T47D (cell line): Measurements from ENCODE around the gene LRP11.
"Not testable (repeated sequence)": the region's sequence is repeated elsewhere in the genome, so short reads cannot be mapped to it uniquely, and the experiment has no call there.

Experiments used
- DNase-seq, 2 experiments: peaks; one replicate each; pipeline versions ENCODE4 v3.0.0 to v3.0.0-alpha.2; 2011 to 2012; ENCODE audit warnings: low read depth in 1 of 2, low spot score in 1 of 2
- JUND ChIP-seq: IDR thresholded peaks from 2 replicates; pipeline ENCODE4 v1.6.1; 2012; ENCODE audit warnings: low read depth
- in situ Hi-C: cut with HindIII; loops from 2 replicates; pipeline ENCODE4 v1.10.0; 2016; ENCODE audit warnings: low sequenced_read_pairs, low pct_unique_long_range_greater_than_20kb

The LRP11 gene

GRCh38 chr6:149863698-149864577 is at the start of gene LRP11:
Gene LRP11, minus strand, starts transcription at chr6:149864359. Its CDS starts 339 bp downstream, at chr6:149864020.
- in situ Hi-C loops, result no loop called here
- peak; percentile 72 to 92 for DNase-seq
- TF ChIP-seq JUND, result no peak

GRCh38 chr6:149913540-149914240 is 49.5 kb upstream of the LRP11 start:
- no peak for DNase-seq
- no peak for TF ChIP-seq JUND
- in situ Hi-C loops, result no loop called here

GRCh38 chr6:149913085-149913484 is 48.9 kb upstream of the LRP11 start:
- DNase-seq, result no peak
- in situ Hi-C loops, result no loop called here
- TF ChIP-seq JUND, result no peak

GRCh38 chr6:149912680-149913079 is 48.5 kb upstream of the LRP11 start:
- in situ Hi-C loops, DNase-seq: not testable (repeated sequence)

GRCh38 chr6:149910721-149911151 is 46.6 kb upstream of the LRP11 start:
- no peak for DNase-seq
- in situ Hi-C loops, result no loop called here
- no peak for TF ChIP-seq JUND

- in situ Hi-C loops, result no loop called here
- no peak for DNase-seq
- no peak for TF ChIP-seq JUND
Observed at GRCh38 chr6:149909701-149910470, 45.7 kb upstream of the LRP11 start.

- DNase-seq, in situ Hi-C loops: not testable (repeated sequence)
Observed at GRCh38 chr6:149908480-149908879, 44.3 kb upstream of the LRP11 start.

- TF ChIP-seq JUND, result no peak
- DNase-seq, result no peak
- in situ Hi-C loops, result no loop called here
Observed at GRCh38 chr6:149907317-149907716, 43.2 kb upstream of the LRP11 start.

- no peak for TF ChIP-seq JUND
- no peak for DNase-seq
- in situ Hi-C loops, result no loop called here
Observed at GRCh38 chr6:149906405-149906804, 42.2 kb upstream of the LRP11 start.

GRCh38 chr6:149905911-149906371 is 41.8 kb upstream of the LRP11 start:
- in situ Hi-C loops, result no loop called here
- no peak for TF ChIP-seq JUND
- no peak for DNase-seq

GRCh38 chr6:149905371-149905910 is 41.3 kb upstream of the LRP11 start:
- in situ Hi-C loops, result no loop called here
- DNase-seq, result no peak
- no peak for TF ChIP-seq JUND

GRCh38 chr6:149904661-149905370 is 40.7 kb upstream of the LRP11 start:
- no peak for DNase-seq

More at GRCh38 chr6:149904661-149905370, 40.7 kb upstream of the LRP11 start:
- in situ Hi-C loops, result no loop called here
- no peak for TF ChIP-seq JUND
